ENCODE results near the gene ERN1. TPM values are rescaled to one million over a fixed set of nuclear protein-coding genes. Genes with fewer than 3 reads are reported as not detected.

The ERN1 gene
- total RNA-seq, 1 experiment from 2014 or later: 27.5 TPM

- H3K9me3 ChIP-seq: no peaks in the 10 kb centered on the region
- Mint-ChIP-seq H3K36me3 (ENCODE audit: insufficient read depth, unreplicated experiment) (no peaks in the 10 kb centered on the region), H3K27ac (ENCODE audit: unreplicated experiment) (no peak overlapping the region), H3K27me3 (ENCODE audit: insufficient read depth, unreplicated experiment) (no peaks in the 10 kb centered on the region), H3K4me3 (ENCODE audit: unreplicated experiment) (no peak overlapping the region), H3K9me3 (ENCODE audit: unreplicated experiment) (no peaks in the 10 kb centered on the region), H3K4me1 (ENCODE audit: low read depth, unreplicated experiment) (peaks cover 7% of the 10 kb centered on the region)
- ChIA-PET POLR2A (no interaction called here), CTCF (no interaction called here)
- H3K4me1 ChIP-seq: no peaks in the 10 kb centered on the region
- H3K36me3 ChIP-seq (ENCODE audit: control insufficient read depth, insufficient read depth, low read length): peaks cover 1% of the 10 kb centered on the region; the same call in 1 of the 2 replicates
- TF ChIP-seq CTCF (IDR thresholded peaks at IDR 0.05; ENCODE audit: insufficient read depth in 1 of 2, low read depth in 1 of 2, low read length in 1 of 2, severe bottlenecking in 1 of 2, unreplicated experiment in 1 of 2): no peak
- DNase-seq: no peak
- H3K4me3 ChIP-seq (ENCODE audit: low read depth, low read length): no peak overlapping the region
- no peaks in the 10 kb centered on the region for H3K27me3 ChIP-seq (replicated peaks; ENCODE audit: control insufficient read depth, insufficient read depth, low read length)
- intact Hi-C loops (cut with micrococcal nuclease; ENCODE audit: unreplicated experiment): no loop called here
- no TSS peak for BruUV-seq (replicated peaks)
Measured at GRCh38 chr17:64095144-64095882, 34.6 kb downstream of the ERN1 start.

- Histone ChIP-seq H3K36me3 (ENCODE audit: control insufficient read depth, insufficient read depth, low read length) (peaks cover 1% of the 10 kb centered on the region; the same call in 1 of the 2 replicates), H3K4me1 (no peaks in the 10 kb centered on the region), H3K9me3 (no peaks in the 10 kb centered on the region), H3K4me3 (ENCODE audit: low read depth, low read length) (no peak overlapping the region), H3K27me3 (replicated peaks; ENCODE audit: control insufficient read depth, insufficient read depth, low read length) (no peaks in the 10 kb centered on the region)
- no TSS peak for BruUV-seq (replicated peaks)
- CTCF ChIA-PET: no interaction called here
- DNase-seq: no peak
- no peaks in the 10 kb centered on the region for H3K36me3 Mint-ChIP-seq (ENCODE audit: insufficient read depth, unreplicated experiment)
- no peak for TF ChIP-seq CTCF (IDR thresholded peaks at IDR 0.05; ENCODE audit: insufficient read depth in 1 of 2, low read depth in 1 of 2, low read length in 1 of 2, severe bottlenecking in 1 of 2, unreplicated experiment in 1 of 2)
- intact Hi-C loops (cut with micrococcal nuclease; ENCODE audit: unreplicated experiment): no loop called here
- H3K27me3 Mint-ChIP-seq (ENCODE audit: insufficient read depth, unreplicated experiment): no peaks in the 10 kb centered on the region
- H3K27ac Mint-ChIP-seq (ENCODE audit: unreplicated experiment): peak overlapping the region; percentile 6
- no peak overlapping the region for H3K4me3 Mint-ChIP-seq (ENCODE audit: unreplicated experiment)
- POLR2A ChIA-PET: no interaction called here
- no peaks in the 10 kb centered on the region for H3K9me3 Mint-ChIP-seq (ENCODE audit: unreplicated experiment)
- peaks cover 7% of the 10 kb centered on the region for H3K4me1 Mint-ChIP-seq (ENCODE audit: low read depth, unreplicated experiment)
Measured at GRCh38 chr17:64094412-64094811, 35.5 kb downstream of the ERN1 start.

- ChIA-PET POLR2A (no interaction called here), CTCF (no interaction called here)
- no peak for TF ChIP-seq CTCF (IDR thresholded peaks at IDR 0.05; ENCODE audit: insufficient read depth in 1 of 2, low read depth in 1 of 2, low read length in 1 of 2, severe bottlenecking in 1 of 2, unreplicated experiment in 1 of 2)
- H3K4me3 ChIP-seq (ENCODE audit: low read depth, low read length): no peak overlapping the region
- H3K27me3 ChIP-seq (replicated peaks; ENCODE audit: control insufficient read depth, insufficient read depth, low read length): no peaks in the 10 kb centered on the region
- H3K9me3 ChIP-seq: no peaks in the 10 kb centered on the region
- Mint-ChIP-seq H3K9me3 (ENCODE audit: unreplicated experiment) (no peaks in the 10 kb centered on the region), H3K4me3 (ENCODE audit: unreplicated experiment) (no peak overlapping the region), H3K4me1 (ENCODE audit: low read depth, unreplicated experiment) (peaks cover 12% of the 10 kb centered on the region), H3K27ac (ENCODE audit: unreplicated experiment) (no peak overlapping the region), H3K36me3 (ENCODE audit: insufficient read depth, unreplicated experiment) (no peaks in the 10 kb centered on the region), H3K27me3 (ENCODE audit: insufficient read depth, unreplicated experiment) (no peaks in the 10 kb centered on the region)
- no TSS peak for BruUV-seq (replicated peaks)
- peaks cover 1% of the 10 kb centered on the region; the same call in 1 of the 2 replicates for H3K36me3 ChIP-seq (ENCODE audit: control insufficient read depth, insufficient read depth, low read length)
- H3K4me1 ChIP-seq: peaks cover 7% of the 10 kb centered on the region; the same call in 1 of the 2 replicates
- intact Hi-C loops (cut with micrococcal nuclease; ENCODE audit: unreplicated experiment): no loop called here
- no peak for DNase-seq
Measured at GRCh38 chr17:64092952-64093451, 36.9 kb downstream of the ERN1 start.

All from Caco-2 (cell line).